SU-DHL-6 (cell line): ENCODE data around the gene IGLL5.

Source experiments
- H2AFZ ChIP-seq: fragments of 200-600 bp; sonication (generic); 2 replicates; pipeline ENCODE4 v1.6.1; 2014; ENCODE audit warnings: low read depth, mild to moderate bottlenecking, moderate library complexity, mixed read lengths, antibody characterized with exemption, low read length; ENCODE audit not compliant: severe bottlenecking
- H3F3A ChIP-seq: fragments of 200-600 bp; shearing (Covaris generic); 2 replicates; pipeline ENCODE4 v1.6.0; 2016; ENCODE audit warnings: antibody characterized with exemption, mild to moderate bottlenecking; ENCODE audit not compliant: insufficient read depth
- H3K27ac ChIP-seq: fragments of 200-600 bp; sonication (generic); 2 replicates; pipeline ENCODE4 v1.5.1; 2016; ENCODE audit warnings: low read depth, mild to moderate bottlenecking, low read length, moderate library complexity, mixed read lengths
- H3K27me3 ChIP-seq: fragments of 200-600 bp; sonication (generic), shearing (Covaris generic); 2 replicates; pipeline ENCODE4 v1.6.0; 2014; ENCODE audit warnings: mild to moderate bottlenecking, low read length
- H3K36me3 ChIP-seq: fragments of 200-600 bp; sonication (generic); 2 replicates; pipeline ENCODE4 v1.6.1; 2014; ENCODE audit warnings: mild to moderate bottlenecking, low read length, mixed read lengths
- H3K4me2 ChIP-seq: fragments of 300-600, 200-600 bp; shearing (Covaris generic), sonication (generic); 2 replicates; pipeline ENCODE4 v1.6.0; 2014; ENCODE audit warnings: low read length, low read depth, mild to moderate bottlenecking; ENCODE audit not compliant: poor library complexity, severe bottlenecking
- H3K4me3 ChIP-seq: fragments of 200-600 bp; sonication (generic); 2 replicates; pipeline ENCODE4 v1.5.1; 2014; ENCODE audit warnings: antibody characterized with exemption, low read length, mild to moderate bottlenecking, mixed read lengths; ENCODE audit not compliant: insufficient read depth, poor library complexity, severe bottlenecking
- H3K79me2 ChIP-seq: fragments of 200-600 bp; sonication (generic); 2 replicates; pipeline ENCODE4 v1.6.1; 2014; ENCODE audit warnings: mild to moderate bottlenecking, low read length, moderate library complexity; ENCODE audit not compliant: insufficient read depth
- H3K9ac ChIP-seq: fragments of 200-600 bp; sonication (generic); 2 replicates; pipeline ENCODE4 v1.7.0; 2014; ENCODE audit warnings: mild to moderate bottlenecking, low read length
- H3K9me2 ChIP-seq: fragments of 200-600 bp; sonication (generic); replicated peaks from 2 replicates; pipeline ENCODE4 v1.6.1; 2014; ENCODE audit warnings: low read length; ENCODE audit not compliant: insufficient read depth
- H3K9me3 ChIP-seq: fragments of 200-600 bp; sonication (generic); 2 replicates; pipeline ENCODE4 v1.6.1; 2014; ENCODE audit warnings: low read length, mixed read lengths; ENCODE audit not compliant: insufficient read depth
- H4K20me1 ChIP-seq: fragments of 200-600 bp; sonication (generic); 2 replicates; pipeline ENCODE4 v1.6.1; 2014; ENCODE audit warnings: low read depth, mild to moderate bottlenecking, antibody characterized with exemption, low read length, moderate library complexity, mixed read lengths
- CTCF ChIP-seq: fragments of 200-600 bp; sonication (generic); IDR thresholded peaks from one replicate; pipeline ENCODE4 v1.5.1; 2017; ENCODE audit warnings: antibody characterized with exemption, mild to moderate bottlenecking, low read length, moderate library complexity; ENCODE audit not compliant: insufficient read depth, poor library complexity, severe bottlenecking
- EZH2phosphoT487 ChIP-seq: fragments of 200-600 bp; sonication (generic), shearing (Covaris generic); conservative IDR thresholded peaks from 2 replicates; pipeline ENCODE4 v1.6.1; 2018; ENCODE audit warnings: mild to moderate bottlenecking, antibody characterized with exemption, low read length, moderate library complexity, mixed read lengths

IGLL5 gene

GRCh38 chr22:22908941-22909604 is 21.5 kb downstream of the IGLL5 start:
- Histone ChIP-seq H4K20me1 (no peaks in the 10 kb centered on the region), H3K9me2 (no peaks in the 10 kb centered on the region), H3K9me3 (no peaks in the 10 kb centered on the region), H3K4me3 (no peak overlapping the region), H2AFZ (no peak overlapping the region), H3F3A (peaks cover 50% of the 10 kb centered on the region), H3K27me3 (no peaks in the 10 kb centered on the region), H3K4me2 (no peak overlapping the region), H3K27ac (peak overlapping the region; percentile 70), H3K9ac (no peak overlapping the region), H3K79me2 (0 out of 2 replicates have a peak, but pooled peaks cover 5% of the 10 kb centered on the region), H3K36me3 (no peaks in the 10 kb centered on the region)
- no peak for TF ChIP-seq EZH2phosphoT487
- no peak for TF ChIP-seq CTCF

GRCh38 chr22:22909605-22910271 is 22.1 kb downstream of the IGLL5 start:
- Histone ChIP-seq H3K9ac (peak overlapping the region; percentile 9; the same call in 1 of the 2 replicates), H3K36me3 (no peaks in the 10 kb centered on the region), H3F3A (peaks cover 43% of the 10 kb centered on the region), H3K9me2 (no peaks in the 10 kb centered on the region), H3K27me3 (no peaks in the 10 kb centered on the region), H3K4me3 (no peak overlapping the region), H3K4me2 (no peak overlapping the region), H3K9me3 (no peaks in the 10 kb centered on the region), H2AFZ (no peak overlapping the region), H4K20me1 (no peaks in the 10 kb centered on the region), H3K27ac (peak overlapping the region; percentile 70), H3K79me2 (0 out of 2 replicates have a peak, but pooled peaks cover 5% of the 10 kb centered on the region)
- no peak for TF ChIP-seq CTCF
- no peak for TF ChIP-seq EZH2phosphoT487

- H3K9ac ChIP-seq, result peak overlapping the region; percentile 9; the same call in 1 of the 2 replicates
- H4K20me1 ChIP-seq, result no peaks in the 10 kb centered on the region
- no peak overlapping the region for H3K4me3 ChIP-seq
- H3K36me3 ChIP-seq, result no peaks in the 10 kb centered on the region
- H2AFZ ChIP-seq, result no peak overlapping the region
- TF ChIP-seq EZH2phosphoT487, result no peak
- no peak for TF ChIP-seq CTCF
- no peaks in the 10 kb centered on the region for H3K9me2 ChIP-seq
- H3K79me2 ChIP-seq, result 0 out of 2 replicates have a peak, but pooled peaks cover 5% of the 10 kb centered on the region
- peak overlapping the region; percentile 70 for H3K27ac ChIP-seq
- H3K4me2 ChIP-seq, result no peak overlapping the region
- H3K27me3 ChIP-seq, result no peaks in the 10 kb centered on the region
- H3K9me3 ChIP-seq, result no peaks in the 10 kb centered on the region
- peaks cover 43% of the 10 kb centered on the region for H3F3A ChIP-seq
Observed at GRCh38 chr22:22910272-22911240, 22.9 kb downstream of the IGLL5 start.
